Left lung (tissue), 10 donors: ENCODE data around the gene DOK5. TPM values are rescaled to one million over a fixed set of nuclear protein-coding genes. Genes with fewer than 3 reads are reported as not detected.

ENCODE experiments used
- ATAC-seq: fragments of 200-7000 bp; cut with Tn5 transposase; one replicate; pipeline ENCODE4 v1.9.1; 2020; ENCODE audit warnings: moderate library complexity
- DNase-seq, 4 donors: peaks; one replicate each; pipeline ENCODE4 v3.0.0-alpha.2; 2013 to 2020
- H3K27ac ChIP-seq, 2 donors: fragments of 200-600 bp; sonication (generic) in 1 of 2; one replicate each; pipeline versions ENCODE4 v1.5.0 to v1.8.0; 2020 to 2021
- H3K27me3 ChIP-seq, 2 donors: fragments of 200-600 bp; sonication (generic) in 1 of 2; one replicate each; pipeline versions ENCODE4 v1.5.0 to v1.8.0; 2020 to 2021
- H3K36me3 ChIP-seq, 2 donors: fragments of 200-600 bp; sonication (generic) in 1 of 2; one replicate each; pipeline versions ENCODE4 v1.5.0 to v1.8.0; 2020 to 2021
- H3K4me1 ChIP-seq, 2 donors: fragments of 200-600 bp; one replicate each; pipeline ENCODE4 v1.8.0; 2021
- H3K4me3 ChIP-seq, 2 donors: fragments of 200-600 bp; sonication (generic) in 1 of 2; one replicate each; pipeline versions ENCODE4 v1.5.0 to v1.8.0; 2020 to 2021; ENCODE audit warnings: mild to moderate bottlenecking in 1 of 2
- H3K9me3 ChIP-seq, 2 donors: fragments of 200-600 bp; sonication (generic) in 1 of 2; one replicate each; pipeline versions ENCODE4 v1.5.0 to v1.8.0; 2020 to 2021
- intact Hi-C, 2 donors: fragments of 100-400 bp; cut with DNase I; formaldehyde crosslinking; loops; one replicate each; pipeline versions ENCODE4 v1.11.2 to v1.14.2; 2022
- polyA plus RNA-seq, 6 donors: library from polyadenylated mRNA; unstranded; fragments of 120-200 nt; gene quantifications; one replicate each; pipeline ENCODE4 v1.2.1, GENCODE V29; 2013; ENCODE audit not compliant: insufficient read length in 6 of 6
- total RNA-seq, 2 donors: library from RNA; stranded (reverse); fragmentation: NEBNext Ultra II Directional; extraction: Animal tissue kit (Norgen Biotek cat#: 25700); gene quantifications; one replicate each; pipeline ENCODE4 v1.2.1, GENCODE V29; 2021
- TF ChIP-seq, protein P1 (sequence below), 2 donors: fragments of 200-600 bp; sonication (generic) in 1 of 2; IDR thresholded peaks; one replicate each; pipeline versions ENCODE4 v1.5.0 to v1.8.0; 2021; ENCODE audit warnings: antibody characterized with exemption in 2 of 2
- donor health status: DM: no; HTN: yes; CAD: no.
- donor health status: DM: no; HTN: no; CAD: no.

The DOK5 gene
- total and polyA plus RNA-seq, 8 donors: 0.92 to 3.6 (median 2.4) TPM

GRCh38 chr20:54668271-54669039 lies 193.1 kb downstream of the DOK5 start:
- Histone ChIP-seq H3K27ac (no peak overlapping the region), H3K4me3 (no peak overlapping the region), H3K4me1 (no peaks in the 10 kb centered on the region), H3K36me3 (no peaks in the 10 kb centered on the region), H3K27me3 (peaks cover 0 to 10% of the 10 kb centered on the region in 2 donors), H3K9me3 (no peaks in the 10 kb centered on the region)
- DNase-seq (no peak), ATAC-seq (peak; percentile 82)
- TF ChIP-seq, protein P1, sequence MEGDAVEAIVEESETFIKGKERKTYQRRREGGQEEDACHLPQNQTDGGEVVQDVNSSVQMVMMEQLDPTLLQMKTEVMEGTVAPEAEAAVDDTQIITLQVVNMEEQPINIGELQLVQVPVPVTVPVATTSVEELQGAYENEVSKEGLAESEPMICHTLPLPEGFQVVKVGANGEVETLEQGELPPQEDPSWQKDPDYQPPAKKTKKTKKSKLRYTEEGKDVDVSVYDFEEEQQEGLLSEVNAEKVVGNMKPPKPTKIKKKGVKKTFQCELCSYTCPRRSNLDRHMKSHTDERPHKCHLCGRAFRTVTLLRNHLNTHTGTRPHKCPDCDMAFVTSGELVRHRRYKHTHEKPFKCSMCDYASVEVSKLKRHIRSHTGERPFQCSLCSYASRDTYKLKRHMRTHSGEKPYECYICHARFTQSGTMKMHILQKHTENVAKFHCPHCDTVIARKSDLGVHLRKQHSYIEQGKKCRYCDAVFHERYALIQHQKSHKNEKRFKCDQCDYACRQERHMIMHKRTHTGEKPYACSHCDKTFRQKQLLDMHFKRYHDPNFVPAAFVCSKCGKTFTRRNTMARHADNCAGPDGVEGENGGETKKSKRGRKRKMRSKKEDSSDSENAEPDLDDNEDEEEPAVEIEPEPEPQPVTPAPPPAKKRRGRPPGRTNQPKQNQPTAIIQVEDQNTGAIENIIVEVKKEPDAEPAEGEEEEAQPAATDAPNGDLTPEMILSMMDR (IDR thresholded peaks at IDR 0.05): peak; percentile 51 to 66
- intact Hi-C loops: no loop called here

- intact Hi-C loops: no loop called here
- peaks cover 0 to 10% of the 10 kb centered on the region in 2 donors for H3K27me3 ChIP-seq
- H3K27ac ChIP-seq: no peak overlapping the region
- H3K4me1 ChIP-seq: no peaks in the 10 kb centered on the region
- ATAC-seq (no peak), DNase-seq (no peak)
- H3K9me3 ChIP-seq: no peaks in the 10 kb centered on the region
- TF ChIP-seq, protein P1 (IDR thresholded peaks at IDR 0.05): no peak
- H3K36me3 ChIP-seq: no peaks in the 10 kb centered on the region
- H3K4me3 ChIP-seq: no peak overlapping the region
These were observed 193.6 kb downstream of the DOK5 start for GRCh38 chr20:54669040-54669363.

- intact Hi-C loops: no loop called here
- H3K27ac ChIP-seq: no peak overlapping the region
- no peaks in the 10 kb centered on the region for H3K9me3 ChIP-seq
- DNase-seq (no peak), ATAC-seq (no peak)
- H3K36me3 ChIP-seq: no peaks in the 10 kb centered on the region
- H3K27me3 ChIP-seq: peaks cover 0 to 29% of the 10 kb centered on the region in 2 donors
- H3K4me1 ChIP-seq: no peaks in the 10 kb centered on the region
- TF ChIP-seq, protein P1 (IDR thresholded peaks at IDR 0.05): no peak
- no peak overlapping the region for H3K4me3 ChIP-seq
These were observed 202.9 kb downstream of the DOK5 start for GRCh38 chr20:54678253-54678652.

DNA sequence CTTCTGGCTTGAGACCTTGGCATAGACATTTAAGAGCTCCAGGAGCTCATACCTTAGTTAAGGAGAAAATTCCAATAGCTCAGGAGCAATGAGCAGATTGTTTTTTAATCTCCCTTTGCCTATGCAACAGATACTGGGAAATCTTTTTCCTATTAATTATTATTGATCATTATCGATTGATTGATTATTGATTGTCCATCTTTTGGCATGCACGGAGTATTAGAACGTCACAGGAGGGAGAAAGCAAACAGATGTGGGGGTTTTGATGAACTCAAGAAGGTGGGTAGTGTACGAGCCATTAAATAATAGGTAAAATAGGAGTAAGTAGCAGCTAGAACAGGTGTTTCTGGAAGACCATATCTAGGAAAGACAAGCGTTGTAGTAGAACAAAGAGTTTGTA lies 205.0 kb downstream of the DOK5 start:
- H3K9me3 ChIP-seq: no peaks in the 10 kb centered on the region
- ATAC-seq (no peak), DNase-seq (no peak)
- TF ChIP-seq, protein P1 (IDR thresholded peaks at IDR 0.05): no peak
- no peak overlapping the region for H3K4me3 ChIP-seq
- H3K27me3 ChIP-seq: peaks cover 0 to 36% of the 10 kb centered on the region in 2 donors
- no peaks in the 10 kb centered on the region for H3K4me1 ChIP-seq
- no peak overlapping the region for H3K27ac ChIP-seq
- intact Hi-C loops: no loop called here
- no peaks in the 10 kb centered on the region for H3K36me3 ChIP-seq

GRCh38 chr20:54680872-54681619 lies 205.7 kb downstream of the DOK5 start:
- ATAC-seq: peak; percentile 43
- intact Hi-C loops: no loop called here

More at GRCh38 chr20:54680872-54681619, 205.7 kb downstream of the DOK5 start:
- TF ChIP-seq, protein P1 (IDR thresholded peaks at IDR 0.05): peak; percentile 39 to 41
- Histone ChIP-seq H3K4me1 (no peaks in the 10 kb centered on the region), H3K9me3 (no peaks in the 10 kb centered on the region), H3K36me3 (no peaks in the 10 kb centered on the region), H3K4me3 (no peak overlapping the region), H3K27me3 (peaks cover 0 to 37% of the 10 kb centered on the region in 2 donors), H3K27ac (no peak overlapping the region)
- peak in 2 of 4 donors; percentile 51 to 63 for DNase-seq
